ENCODE measurements around the gene HMX1.

The HMX1 gene

DNA sequence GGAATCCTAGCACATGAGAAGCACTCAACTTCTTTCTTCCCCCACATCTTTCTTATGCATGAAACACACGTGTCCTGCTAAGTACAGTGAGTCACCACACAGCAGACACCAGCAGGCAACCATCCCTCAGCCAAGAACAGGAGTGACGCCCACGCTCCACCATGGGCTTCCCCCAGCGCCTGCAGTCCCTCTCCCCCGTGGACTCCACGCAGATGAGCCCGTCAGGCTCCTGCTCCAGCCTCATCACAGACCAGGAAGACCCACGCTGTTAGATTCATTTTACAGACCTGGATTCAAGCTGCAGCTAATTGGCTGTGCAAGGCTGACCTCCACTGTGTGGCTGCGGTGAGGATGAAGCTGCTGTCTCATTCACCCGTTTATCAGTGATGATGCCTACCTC, 16.7 kb downstream of the HMX1 start:
- no peak for FAIRE-seq

- FAIRE-seq: no peak
Observed at GRCh38 chr4:8854016-8854415, 17.6 kb downstream of the HMX1 start.

DNA sequence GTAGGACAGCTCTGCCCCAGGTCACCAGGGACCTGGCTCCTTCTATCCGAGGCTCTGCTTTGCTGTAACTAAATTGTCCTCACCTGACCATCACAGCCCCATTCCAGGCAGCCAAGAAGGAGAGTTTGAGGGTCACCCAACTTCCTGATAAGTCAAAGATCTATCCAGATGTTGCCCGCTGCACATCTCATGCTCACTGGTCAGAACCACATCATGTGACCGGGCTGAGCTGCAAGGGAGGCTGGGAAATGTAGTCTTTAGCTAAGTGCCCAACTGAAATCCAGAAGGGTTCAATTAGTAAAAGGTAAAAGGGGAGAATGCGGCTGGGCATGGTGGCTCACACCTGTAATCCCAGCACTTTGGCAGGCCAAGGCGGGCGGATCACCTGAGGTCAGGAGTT, 18.4 kb downstream of the HMX1 start:
- FAIRE-seq: no peak

DNA sequence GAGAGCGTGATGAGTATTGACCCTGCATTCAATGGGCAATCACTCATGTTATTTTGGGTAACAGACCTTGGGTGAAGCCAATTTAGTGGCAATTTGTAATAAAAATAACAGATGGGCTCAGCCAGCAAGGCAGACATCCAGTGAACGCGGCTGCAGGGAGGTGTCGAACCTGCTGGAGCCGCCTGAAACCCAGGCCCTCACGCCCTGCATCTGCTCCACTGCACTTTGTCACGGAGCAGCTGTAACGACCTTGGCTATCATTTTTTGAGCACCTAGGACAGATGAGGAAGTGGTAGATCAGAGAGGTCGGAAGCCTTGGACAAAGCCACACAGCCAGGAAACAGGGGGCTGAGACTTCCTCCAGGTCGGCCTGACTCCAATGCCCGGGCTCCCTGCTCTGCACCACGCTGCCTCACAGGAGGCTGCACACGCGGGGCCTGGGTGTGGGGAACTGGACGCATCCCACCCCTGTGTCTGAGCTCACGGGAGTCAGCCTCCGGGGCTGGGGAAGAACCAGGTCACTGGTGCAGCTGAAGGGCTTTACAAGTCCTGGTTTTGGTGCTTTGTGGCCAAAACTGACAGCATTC, 19.4 kb downstream of the HMX1 start:
- FAIRE-seq: no peak

GRCh38 chr4:8851321-8852117, 20.1 kb downstream of the HMX1 start:
- no peak for FAIRE-seq

GRCh38 chr4:8850830-8851188, 20.8 kb downstream of the HMX1 start:
- FAIRE-seq: no peak

- no peak for FAIRE-seq
Observed at GRCh38 chr4:8850074-8850829, 21.4 kb downstream of the HMX1 start.

GRCh38 chr4:8849266-8850073, 22.2 kb downstream of the HMX1 start:
- no peak for FAIRE-seq

DNA sequence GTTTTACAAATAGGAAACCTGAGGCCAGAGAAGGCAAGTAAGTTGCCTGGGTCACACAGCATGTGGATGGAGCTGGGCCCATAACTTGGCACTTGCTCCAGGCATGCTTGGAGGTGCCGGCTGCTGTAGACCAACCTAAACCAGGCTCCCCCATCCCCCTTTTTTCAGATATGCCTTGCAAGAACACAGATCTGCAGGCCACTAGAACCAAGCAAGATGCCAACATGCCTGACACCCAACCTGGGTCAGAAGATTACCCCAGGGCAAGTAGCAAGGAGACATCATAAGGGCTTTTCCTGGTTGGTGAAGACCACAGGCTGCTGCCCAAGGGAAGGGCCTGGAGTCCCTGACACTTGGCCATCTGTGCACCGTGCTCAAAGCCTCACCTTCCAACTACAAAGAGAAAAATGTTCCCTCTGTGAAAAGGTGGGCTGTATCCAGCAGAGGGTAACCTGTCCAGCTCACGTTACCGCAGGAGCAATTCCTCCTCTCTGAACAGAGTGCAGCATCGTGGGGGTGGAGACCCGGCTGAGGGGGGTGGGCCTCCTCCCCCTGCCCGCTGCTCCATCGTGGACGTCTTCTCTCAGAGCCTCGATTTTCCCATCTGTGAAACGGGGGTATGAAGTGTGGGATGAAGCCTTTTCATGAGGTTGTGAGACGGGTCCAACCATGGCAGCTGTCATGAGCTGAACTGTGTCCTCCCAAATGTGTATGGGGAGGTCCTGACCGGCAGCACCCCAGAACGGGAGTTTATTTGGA, 23.0 kb downstream of the HMX1 start:
- FAIRE-seq: no peak

- no peak for FAIRE-seq
Observed at GRCh38 chr4:8847764-8848163, 23.9 kb downstream of the HMX1 start.

GRCh38 chr4:8847331-8847730, 24.3 kb downstream of the HMX1 start:
- FAIRE-seq: no peak

DNA sequence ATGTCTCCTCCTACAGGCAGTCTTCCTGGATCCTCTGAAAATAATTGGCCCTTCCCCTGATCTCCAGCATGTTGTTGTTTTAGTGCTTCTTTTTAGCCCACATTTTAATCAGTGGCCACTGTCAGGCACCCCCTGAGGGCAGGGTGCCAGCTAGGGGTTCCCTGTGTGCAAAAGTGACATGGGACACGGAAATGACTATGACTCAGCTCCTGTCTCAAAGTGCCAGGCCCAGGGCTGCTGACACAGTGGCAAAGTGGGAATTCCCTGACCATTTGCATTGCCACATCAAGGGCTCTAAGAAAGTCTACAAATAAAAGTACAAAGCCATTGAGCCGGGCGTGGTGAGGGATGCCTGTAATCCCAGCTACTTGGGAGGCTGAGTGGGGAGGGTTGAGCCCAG, 24.8 kb downstream of the HMX1 start:
- FAIRE-seq: no peak

- FAIRE-seq: no peak
Observed at GRCh38 chr4:8846046-8846720, 25.5 kb downstream of the HMX1 start.

DNA sequence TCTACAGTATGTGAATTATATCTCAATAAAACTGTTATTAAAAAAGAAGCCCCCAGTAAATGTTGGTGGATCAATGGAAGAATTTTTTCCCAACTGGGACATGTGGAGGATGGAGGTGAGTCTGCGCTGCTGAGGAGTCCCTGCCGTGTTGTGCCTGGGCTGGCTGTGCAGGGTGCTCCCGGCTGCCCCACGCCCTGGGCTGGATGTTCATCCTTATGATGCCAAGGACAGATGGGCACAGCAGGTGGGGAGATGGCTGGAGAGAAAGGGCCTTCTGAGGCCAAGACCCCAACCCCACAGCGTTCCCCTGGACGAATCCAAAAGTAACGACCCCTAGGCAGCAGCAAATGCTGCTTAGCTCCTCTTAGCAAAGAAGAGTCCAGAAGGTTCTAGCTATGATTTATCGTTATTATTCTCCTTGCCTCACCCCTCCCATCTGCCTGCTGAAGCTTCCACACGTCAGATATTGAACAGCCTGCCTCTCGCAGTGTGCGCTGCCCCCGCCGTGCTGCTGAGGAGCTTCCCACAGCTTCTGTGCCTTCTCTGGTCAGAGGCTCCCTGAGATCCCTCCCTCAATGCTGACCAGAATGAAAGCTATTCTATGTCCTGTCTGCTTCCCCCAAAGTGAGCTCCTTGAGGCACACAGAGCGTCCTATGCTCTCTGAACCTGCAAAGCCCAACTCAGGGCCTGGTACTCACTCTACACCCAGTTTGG, 26.5 kb downstream of the HMX1 start:
- no peak for FAIRE-seq

- no peak for FAIRE-seq
Observed at GRCh38 chr4:8843597-8843996, 28.0 kb downstream of the HMX1 start.

DNA sequence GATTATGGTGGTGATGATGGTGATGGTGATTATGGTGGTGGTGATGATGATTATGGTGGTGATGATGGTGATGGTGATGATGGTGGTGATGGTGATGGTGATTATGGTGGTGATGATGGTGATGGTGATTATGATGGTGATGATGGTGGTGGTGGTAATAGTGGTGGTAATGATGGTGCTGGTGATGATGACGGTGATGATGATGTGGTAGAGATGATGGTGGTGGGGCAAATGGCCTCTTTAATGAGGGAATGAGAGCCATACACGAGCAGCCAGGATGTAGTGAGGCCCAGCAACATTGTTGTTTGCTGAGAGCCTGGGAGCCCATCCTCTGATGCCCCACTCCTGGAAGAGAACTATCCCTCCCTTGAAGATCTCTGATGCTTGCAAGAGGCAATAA, 29.0 kb downstream of the HMX1 start:
- FAIRE-seq: no peak

- no peak for FAIRE-seq
Observed at GRCh38 chr4:8841678-8842268, 29.9 kb downstream of the HMX1 start.

DNA sequence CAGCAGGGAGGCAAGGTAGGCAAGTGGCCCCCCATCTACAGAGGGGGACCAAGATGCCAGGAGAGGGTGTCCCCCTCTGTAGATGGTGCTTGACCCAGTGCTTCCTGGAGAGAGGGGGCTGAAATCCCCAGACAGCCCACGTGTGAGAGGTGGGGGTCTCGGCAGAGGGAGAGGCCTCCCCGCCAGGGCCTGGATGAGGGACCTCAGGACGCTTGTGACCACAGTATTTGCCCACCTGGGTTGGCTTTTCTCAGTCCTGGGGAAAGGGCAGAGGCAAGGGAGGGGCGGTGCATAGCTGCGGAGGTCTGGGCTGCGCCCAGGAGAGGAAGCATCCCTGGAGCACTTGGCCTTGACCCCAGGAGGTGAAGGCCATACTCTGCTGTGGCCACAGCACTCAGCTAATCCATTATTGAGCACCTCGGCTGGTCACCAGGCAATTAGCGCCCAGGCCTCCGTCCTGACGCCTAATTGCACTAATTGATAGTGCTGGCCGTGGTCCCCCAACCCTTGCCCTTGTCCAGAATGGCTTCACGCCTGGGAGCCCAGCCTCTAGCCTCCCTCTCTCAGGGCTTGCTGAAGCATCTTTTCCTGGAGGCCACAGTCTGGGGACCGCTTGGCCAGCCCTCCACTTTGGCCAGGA, 30.7 kb downstream of the HMX1 start:
- no peak for FAIRE-seq

DNA sequence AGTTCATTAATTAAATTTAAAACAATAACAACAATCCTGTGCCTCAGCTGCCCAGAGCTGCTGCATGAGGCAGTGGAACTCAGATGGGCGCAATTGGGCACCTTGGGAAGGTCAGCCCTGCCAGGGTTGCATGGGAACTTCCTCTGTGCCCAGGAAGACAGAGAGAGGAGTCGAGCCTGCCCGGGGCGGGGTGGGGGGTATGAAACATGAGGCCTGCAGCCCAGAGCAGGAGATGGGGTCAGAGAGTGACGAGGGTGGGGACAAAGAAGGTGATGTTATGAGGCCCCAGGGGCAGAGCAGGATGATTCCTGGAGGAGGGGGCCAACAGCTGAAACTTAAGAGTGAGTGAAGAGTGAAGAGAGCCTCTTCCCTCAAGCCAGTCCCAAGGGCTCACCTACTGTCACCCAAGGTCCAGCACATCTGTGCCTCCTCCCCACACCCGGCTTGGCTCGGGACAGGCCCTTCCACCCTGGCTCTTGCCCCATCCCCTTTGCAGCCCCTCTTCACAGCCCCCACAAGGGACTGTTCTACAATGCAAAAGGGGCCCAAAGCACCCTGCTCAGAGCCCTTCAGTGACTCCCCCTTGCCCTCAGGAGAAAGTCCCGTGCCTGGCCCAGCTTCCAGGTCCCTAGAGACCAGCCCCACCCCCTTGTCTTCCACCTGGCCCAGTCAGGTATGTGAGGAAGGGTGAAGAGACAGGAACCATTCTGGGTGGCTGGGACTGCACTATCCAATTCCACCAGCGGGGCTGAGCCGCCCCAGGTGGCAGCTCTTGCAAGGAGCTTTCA, 31.4 kb downstream of the HMX1 start:
- no peak for FAIRE-seq
